IPS-20b (cell line): Measurements from ENCODE around the gene BZW2.

ENCODE experiments used
- H3K27ac ChIP-seq: one replicate; pipeline ENCODE4 v1.5.1; 2013; ENCODE audit warnings: low read length
- H3K27me3 ChIP-seq: 2 replicates; pipeline ENCODE4 v1.6.1; 2013; ENCODE audit warnings: mild to moderate bottlenecking, low read length, inconsistent platforms; ENCODE audit not compliant: insufficient read depth
- H3K36me3 ChIP-seq: 2 replicates; pipeline ENCODE4 v1.6.1; 2013; ENCODE audit warnings: low read depth, mild to moderate bottlenecking, inconsistent platforms, low read length, moderate library complexity; ENCODE audit not compliant: insufficient read depth
- H3K4me1 ChIP-seq: 2 replicates; pipeline ENCODE4 v1.6.1; 2013; ENCODE audit warnings: mild to moderate bottlenecking, control low read depth, inconsistent platforms, low read length, moderate library complexity; ENCODE audit not compliant: insufficient read depth
- H3K4me3 ChIP-seq: 2 replicates; pipeline ENCODE4 v1.5.1; 2013; ENCODE audit warnings: mild to moderate bottlenecking, low read length, inconsistent platforms
- H3K9ac ChIP-seq: 2 replicates; pipeline ENCODE4 v1.6.1; 2013; ENCODE audit warnings: low read depth, mild to moderate bottlenecking, inconsistent platforms, low read length, moderate library complexity
- H3K9me3 ChIP-seq: 2 replicates; pipeline ENCODE4 v1.6.1; 2013; ENCODE audit warnings: mild to moderate bottlenecking, low read depth, low read length, inconsistent platforms; ENCODE audit not compliant: insufficient read depth

BZW2 gene

GRCh38 chr7:16727736-16728135 lies 81.8 kb downstream of the BZW2 start:
- H3K27ac ChIP-seq: no peak overlapping the region
- no peak overlapping the region for H3K4me3 ChIP-seq
- H3K36me3 ChIP-seq: no peaks in the 10 kb centered on the region
- H3K9ac ChIP-seq: no peak overlapping the region
- H3K4me1 ChIP-seq: no peaks in the 10 kb centered on the region
- H3K9me3 ChIP-seq: no peaks in the 10 kb centered on the region
- no peaks in the 10 kb centered on the region for H3K27me3 ChIP-seq

GRCh38 chr7:16728811-16729210 lies 82.8 kb downstream of the BZW2 start:
- no peaks in the 10 kb centered on the region for H3K36me3 ChIP-seq
- H3K9me3 ChIP-seq: no peaks in the 10 kb centered on the region
- no peak overlapping the region for H3K27ac ChIP-seq
- H3K4me1 ChIP-seq: no peaks in the 10 kb centered on the region
- no peak overlapping the region for H3K4me3 ChIP-seq
- no peak overlapping the region for H3K9ac ChIP-seq
- no peaks in the 10 kb centered on the region for H3K27me3 ChIP-seq

- no peaks in the 10 kb centered on the region for H3K4me1 ChIP-seq
Observed at GRCh38 chr7:16729541-16729940, 83.6 kb downstream of the BZW2 start.

GRCh38 chr7:16730937-16731336 lies 85.0 kb downstream of the BZW2 start:
- Histone ChIP-seq H3K27me3 (no peaks in the 10 kb centered on the region), H3K4me3 (no peak overlapping the region), H3K4me1 (no peaks in the 10 kb centered on the region)

More at GRCh38 chr7:16729541-16729940, 83.6 kb downstream of the BZW2 start:
- H3K27ac ChIP-seq: no peak overlapping the region
- no peaks in the 10 kb centered on the region for H3K27me3 ChIP-seq
- H3K4me3 ChIP-seq: no peak overlapping the region
- H3K9ac ChIP-seq: no peak overlapping the region
- H3K9me3 ChIP-seq: no peaks in the 10 kb centered on the region
- H3K36me3 ChIP-seq: no peaks in the 10 kb centered on the region

GRCh38 chr7:16732828-16733227 lies 86.8 kb downstream of the BZW2 start:
- Histone ChIP-seq H3K9me3 (no peaks in the 10 kb centered on the region), H3K4me3 (no peak overlapping the region), H3K27me3 (no peaks in the 10 kb centered on the region), H3K4me1 (peaks cover 3% of the 10 kb centered on the region; the same call in 1 of the 2 replicates), H3K9ac (no peak overlapping the region), H3K36me3 (no peaks in the 10 kb centered on the region), H3K27ac (no peak overlapping the region)

More at GRCh38 chr7:16730937-16731336, 85.0 kb downstream of the BZW2 start:
- no peaks in the 10 kb centered on the region for H3K36me3 ChIP-seq
- H3K27ac ChIP-seq: no peak overlapping the region
- H3K9me3 ChIP-seq: no peaks in the 10 kb centered on the region
- no peak overlapping the region for H3K9ac ChIP-seq

GRCh38 chr7:16734148-16734726 lies 88.3 kb downstream of the BZW2 start:
- H3K9ac ChIP-seq: no peak overlapping the region
- no peak overlapping the region for H3K27ac ChIP-seq
- no peaks in the 10 kb centered on the region for H3K9me3 ChIP-seq
- no peaks in the 10 kb centered on the region for H3K36me3 ChIP-seq
- H3K4me1 ChIP-seq: peaks cover 3% of the 10 kb centered on the region; the same call in 1 of the 2 replicates
- H3K4me3 ChIP-seq: no peak overlapping the region
- no peaks in the 10 kb centered on the region for H3K27me3 ChIP-seq

GRCh38 chr7:16735020-16735419 lies 89.0 kb downstream of the BZW2 start:
- H3K27ac ChIP-seq: no peak overlapping the region
- H3K9me3 ChIP-seq: no peaks in the 10 kb centered on the region
- no peak overlapping the region for H3K4me3 ChIP-seq
- no peaks in the 10 kb centered on the region for H3K27me3 ChIP-seq
- no peaks in the 10 kb centered on the region for H3K36me3 ChIP-seq
- H3K4me1 ChIP-seq: peaks cover 3% of the 10 kb centered on the region; the same call in 1 of the 2 replicates
- no peak overlapping the region for H3K9ac ChIP-seq

GRCh38 chr7:16738011-16738688 lies 92.2 kb downstream of the BZW2 start:
- Histone ChIP-seq H3K27ac (no peak overlapping the region), H3K36me3 (no peaks in the 10 kb centered on the region), H3K4me3 (no peak overlapping the region), H3K9me3 (no peaks in the 10 kb centered on the region), H3K4me1 (peaks cover 3% of the 10 kb centered on the region; the same call in 1 of the 2 replicates), H3K27me3 (no peaks in the 10 kb centered on the region), H3K9ac (no peak overlapping the region)

- Histone ChIP-seq H3K27ac (no peak overlapping the region), H3K9me3 (no peaks in the 10 kb centered on the region), H3K4me3 (no peak overlapping the region), H3K27me3 (no peaks in the 10 kb centered on the region), H3K9ac (no peak overlapping the region), H3K36me3 (no peaks in the 10 kb centered on the region), H3K4me1 (peaks cover 11% of the 10 kb centered on the region; the same call in 1 of the 2 replicates)
Observed at GRCh38 chr7:16739863-16740622, 94.1 kb downstream of the BZW2 start.

- Histone ChIP-seq H3K9ac (no peak overlapping the region), H3K4me1 (peaks cover 16% of the 10 kb centered on the region; the same call in 1 of the 2 replicates), H3K36me3 (no peaks in the 10 kb centered on the region), H3K9me3 (no peaks in the 10 kb centered on the region), H3K4me3 (no peak overlapping the region), H3K27me3 (no peaks in the 10 kb centered on the region), H3K27ac (no peak overlapping the region)
Observed at GRCh38 chr7:16740623-16740953, 94.6 kb downstream of the BZW2 start.

- H3K27me3 ChIP-seq: no peaks in the 10 kb centered on the region
- no peak overlapping the region for H3K9ac ChIP-seq
- H3K9me3 ChIP-seq: no peaks in the 10 kb centered on the region
- no peak overlapping the region for H3K27ac ChIP-seq
- no peaks in the 10 kb centered on the region for H3K36me3 ChIP-seq
- H3K4me3 ChIP-seq: no peak overlapping the region
- H3K4me1 ChIP-seq: peaks cover 19% of the 10 kb centered on the region; the same call in 1 of the 2 replicates
Observed at GRCh38 chr7:16740996-16741395, 95.0 kb downstream of the BZW2 start.

- no peaks in the 10 kb centered on the region for H3K9me3 ChIP-seq
- H3K4me1 ChIP-seq: peaks cover 20% of the 10 kb centered on the region; the same call in 1 of the 2 replicates
- no peak overlapping the region for H3K27ac ChIP-seq
- H3K27me3 ChIP-seq: no peaks in the 10 kb centered on the region
- H3K4me3 ChIP-seq: no peak overlapping the region
- H3K36me3 ChIP-seq: no peaks in the 10 kb centered on the region
- H3K9ac ChIP-seq: no peak overlapping the region
Observed at GRCh38 chr7:16741676-16742075, 95.7 kb downstream of the BZW2 start.
